Karpas-422 (cell line): ENCODE data around the gene ATF6B. TPM values are rescaled to one million over a fixed set of nuclear protein-coding genes. Genes with fewer than 3 reads are reported as not detected.
"Not testable (repeated sequence)": the region's sequence is repeated elsewhere in the genome, so short reads cannot be mapped to it uniquely, and the experiment has no call there.

Experiments
- DNase-seq: peaks from one replicate; pipeline ENCODE4 v3.0.0-alpha.2; 2015
- H2AFZ ChIP-seq: fragments of 200-600 bp; sonication (generic); 2 replicates; pipeline ENCODE4 v1.6.1; 2014; ENCODE audit warnings: antibody characterized with exemption, low read length, mixed read lengths
- H3K27ac ChIP-seq: fragments of 200-600 bp; sonication (generic); 2 replicates; pipeline ENCODE4 v1.5.1; 2014; ENCODE audit warnings: mild to moderate bottlenecking, low read length, moderate library complexity
- H3K27me3 ChIP-seq: fragments of 200-600 bp; sonication (generic); 2 replicates; pipeline ENCODE4 v1.6.1; 2014; ENCODE audit warnings: low read length, mixed read lengths
- H3K36me3 ChIP-seq: fragments of 200-600 bp; sonication (generic); 2 replicates; pipeline ENCODE4 v1.6.1; 2014; ENCODE audit warnings: low read length, mixed read lengths; ENCODE audit not compliant: insufficient read depth
- H3K4me1 ChIP-seq: fragments of 200-600 bp; sonication (generic); 2 replicates; pipeline ENCODE4 v1.6.1; 2014; ENCODE audit warnings: mild to moderate bottlenecking, low read length, mixed read lengths
- H3K4me2 ChIP-seq: fragments of 200-600 bp; sonication (generic); 2 replicates; pipeline ENCODE4 v1.6.1; 2014; ENCODE audit warnings: low read length, low read depth, mild to moderate bottlenecking; ENCODE audit not compliant: poor library complexity, severe bottlenecking
- H3K4me3 ChIP-seq: fragments of 200-600 bp; sonication (generic); 2 replicates; pipeline ENCODE4 v1.5.1; 2014; ENCODE audit warnings: mild to moderate bottlenecking, antibody characterized with exemption, low read length, mixed read lengths
- H3K79me2 ChIP-seq: fragments of 200-600 bp; sonication (generic); 2 replicates; pipeline ENCODE4 v1.6.1; 2014; ENCODE audit warnings: mild to moderate bottlenecking, low read length, mixed read lengths
- H3K9ac ChIP-seq: fragments of 200-600 bp; sonication (generic); 2 replicates; pipeline ENCODE4 v1.6.0; 2014; ENCODE audit warnings: low read length
- H3K9me2 ChIP-seq: fragments of 200-600 bp; sonication (generic), shearing (Covaris generic); replicated peaks from 2 replicates; pipeline ENCODE4 v1.6.0; 2014; ENCODE audit warnings: mild to moderate bottlenecking, low read length, moderate library complexity; ENCODE audit not compliant: insufficient read depth
- H3K9me3 ChIP-seq: fragments of 300-700, 200-600 bp; sonication (generic); 2 replicates; pipeline ENCODE4 v1.6.1; 2014; ENCODE audit warnings: low read length, mixed read lengths
- H4K20me1 ChIP-seq: fragments of 200-600 bp; sonication (generic); 2 replicates; pipeline ENCODE4 v1.6.1; 2014; ENCODE audit warnings: mild to moderate bottlenecking, antibody characterized with exemption, low read length, low read depth; ENCODE audit not compliant: insufficient read depth
- total RNA-seq: library from RNA; depleted of rRNA; stranded (reverse); fragments of >200 nt; shearing (Covaris generic); gene quantifications from 2 replicates; pipeline ENCODE4 v1.2.3, GENCODE V29; 2014; ENCODE audit warnings: low replicate concordance

Gene ATF6B
- total RNA-seq, 1 experiment from 2014 or later, result 51.3 TPM

GRCh38 chr6:32146687-32147086, 18.6 kb upstream of the ATF6B start:
- H3K9me2 ChIP-seq, result no peaks in the 10 kb centered on the region
- DNase-seq, result no peak
- no peak overlapping the region for H3K27ac ChIP-seq
- H3K9ac ChIP-seq, result no peak overlapping the region
- no peaks in the 10 kb centered on the region for H3K9me3 ChIP-seq
- H3K4me1 ChIP-seq, result no peaks in the 10 kb centered on the region
- no peaks in the 10 kb centered on the region for H3K79me2 ChIP-seq
- no peak overlapping the region for H3K4me2 ChIP-seq
- H3K36me3 ChIP-seq, result no peaks in the 10 kb centered on the region
- H3K4me3 ChIP-seq, result no peak overlapping the region
- no peaks in the 10 kb centered on the region for H4K20me1 ChIP-seq
- no peak overlapping the region for H2AFZ ChIP-seq
- H3K27me3 ChIP-seq, result no peaks in the 10 kb centered on the region

GRCh38 chr6:32146287-32146686, 18.2 kb upstream of the ATF6B start:
- Histone ChIP-seq H3K27ac (no peak overlapping the region), H3K4me3 (no peak overlapping the region), H3K9me2 (no peaks in the 10 kb centered on the region), H3K9me3 (no peaks in the 10 kb centered on the region), H4K20me1 (no peaks in the 10 kb centered on the region), H3K4me2 (no peak overlapping the region), H3K79me2 (no peaks in the 10 kb centered on the region), H3K27me3 (no peaks in the 10 kb centered on the region), H3K9ac (no peak overlapping the region), H3K36me3 (no peaks in the 10 kb centered on the region), H2AFZ (no peak overlapping the region), H3K4me1 (no peaks in the 10 kb centered on the region)
- no peak for DNase-seq

GRCh38 chr6:32144238-32144637, 16.2 kb upstream of the ATF6B start:
- not testable (repeated sequence) for H4K20me1 ChIP-seq, H3K4me1 ChIP-seq, H3K27ac ChIP-seq, H3K4me3 ChIP-seq, DNase-seq, H3K9me3 ChIP-seq, H3K4me2 ChIP-seq, H3K27me3 ChIP-seq, H3K36me3 ChIP-seq, H3K9me2 ChIP-seq, H2AFZ ChIP-seq, H3K79me2 ChIP-seq, H3K9ac ChIP-seq

GRCh38 chr6:32140420-32141046, 12.5 kb upstream of the ATF6B start:
- Histone ChIP-seq H3K4me1 (no peaks in the 10 kb centered on the region), H4K20me1 (no peaks in the 10 kb centered on the region), H3K9me3 (no peaks in the 10 kb centered on the region), H3K9ac (no peak overlapping the region), H3K27me3 (no peaks in the 10 kb centered on the region), H3K36me3 (no peaks in the 10 kb centered on the region), H3K79me2 (no peaks in the 10 kb centered on the region), H3K4me3 (no peak overlapping the region), H3K9me2 (no peaks in the 10 kb centered on the region), H3K4me2 (no peak overlapping the region), H2AFZ (no peak overlapping the region), H3K27ac (no peak overlapping the region)
- no peak for DNase-seq

DNA sequence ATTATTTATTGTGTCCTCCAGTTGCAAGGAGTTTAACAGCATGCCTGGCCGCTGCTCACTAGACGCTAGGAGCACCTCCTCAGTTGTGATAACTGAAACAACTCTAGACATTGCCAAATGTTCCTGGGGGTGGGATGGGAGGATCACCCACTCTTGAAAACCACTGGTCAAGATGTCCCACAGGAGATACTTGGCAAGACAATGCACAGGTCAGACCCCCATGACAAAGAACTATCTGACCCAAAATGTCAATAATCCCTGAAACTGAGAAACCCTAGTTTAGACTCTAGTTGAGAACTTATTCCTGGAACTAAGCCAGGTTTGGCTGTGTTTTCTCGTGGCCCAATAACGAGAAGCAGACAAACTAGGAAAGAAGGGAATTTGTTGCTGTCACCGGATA, 11.5 kb upstream of the ATF6B start:
- Histone ChIP-seq H3K9ac (no peak overlapping the region), H3K27me3 (no peaks in the 10 kb centered on the region), H3K4me1 (no peaks in the 10 kb centered on the region), H3K27ac (no peak overlapping the region), H2AFZ (no peak overlapping the region), H3K9me3 (no peaks in the 10 kb centered on the region), H3K4me3 (no peak overlapping the region), H4K20me1 (no peaks in the 10 kb centered on the region), H3K9me2 (no peaks in the 10 kb centered on the region), H3K36me3 (no peaks in the 10 kb centered on the region), H3K4me2 (no peak overlapping the region), H3K79me2 (no peaks in the 10 kb centered on the region)
- no peak for DNase-seq

DNA sequence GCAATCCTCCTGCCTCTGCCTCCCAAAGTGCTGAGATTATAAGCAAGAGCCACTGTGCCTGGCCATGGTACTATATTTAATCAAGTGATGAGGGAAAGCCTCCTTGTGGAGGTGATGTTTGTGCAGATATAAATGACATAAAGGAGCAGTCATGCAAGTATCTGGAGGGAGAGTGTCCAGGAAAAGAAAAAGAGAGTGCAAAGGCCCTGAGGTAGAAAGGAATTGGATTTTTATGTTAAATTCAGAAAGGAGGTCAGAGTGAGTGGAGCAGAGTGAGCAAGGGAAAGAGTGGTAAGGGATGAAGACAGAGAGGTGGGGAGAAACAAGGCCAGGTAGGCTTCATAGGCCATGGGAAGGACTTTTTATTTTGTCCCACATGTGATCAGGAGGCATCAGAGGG, 9.4 kb upstream of the ATF6B start:
- H3K27ac ChIP-seq, result no peak overlapping the region

GRCh38 chr6:32133786-32134185, 5.7 kb upstream of the ATF6B start:
- Histone ChIP-seq H3K27me3 (no peaks in the 10 kb centered on the region), H3K27ac (no peak overlapping the region), H3K79me2 (peaks cover 11% of the 10 kb centered on the region), H3K4me3 (no peak overlapping the region), H3K4me2 (no peak overlapping the region), H3K36me3 (no peaks in the 10 kb centered on the region), H2AFZ (no peak overlapping the region), H4K20me1 (no peaks in the 10 kb centered on the region), H3K9ac (no peak overlapping the region), H3K9me2 (no peaks in the 10 kb centered on the region), H3K9me3 (no peaks in the 10 kb centered on the region), H3K4me1 (peaks cover 9% of the 10 kb centered on the region)
- no peak for DNase-seq

More for the DNA sequence above, 9.4 kb upstream of the ATF6B start:
- H4K20me1 ChIP-seq, result no peaks in the 10 kb centered on the region
- no peak overlapping the region for H3K4me2 ChIP-seq
- H3K36me3 ChIP-seq, result no peaks in the 10 kb centered on the region
- H3K4me1 ChIP-seq, result no peaks in the 10 kb centered on the region
- no peaks in the 10 kb centered on the region for H3K9me2 ChIP-seq
- H3K4me3 ChIP-seq, result no peak overlapping the region
- DNase-seq, result no peak
- H3K27me3 ChIP-seq, result no peaks in the 10 kb centered on the region
- H3K79me2 ChIP-seq, result no peaks in the 10 kb centered on the region
- H2AFZ ChIP-seq, result no peak overlapping the region
- no peaks in the 10 kb centered on the region for H3K9me3 ChIP-seq
- H3K9ac ChIP-seq, result no peak overlapping the region

GRCh38 chr6:32132110-32132509, 4.1 kb upstream of the ATF6B start:
- Histone ChIP-seq H3K36me3 (no peaks in the 10 kb centered on the region), H3K79me2 (peaks cover 25% of the 10 kb centered on the region), H3K9me2 (no peaks in the 10 kb centered on the region), H3K27me3 (no peaks in the 10 kb centered on the region), H2AFZ (no peak overlapping the region), H3K4me3 (no peak overlapping the region), H3K4me2 (no peak overlapping the region), H3K4me1 (peaks cover 17% of the 10 kb centered on the region), H3K27ac (no peak overlapping the region), H4K20me1 (no peaks in the 10 kb centered on the region), H3K9me3 (no peaks in the 10 kb centered on the region), H3K9ac (no peak overlapping the region)
- DNase-seq, result no peak
